NCI-H510A (cell line): ENCODE data around the gene BCAS3.

Source experiments
- DNase-seq: peaks from one replicate; lab custom pipeline; 2025; lab: John Stamatoyannopoulos, UW

The BCAS3 gene

DNA sequence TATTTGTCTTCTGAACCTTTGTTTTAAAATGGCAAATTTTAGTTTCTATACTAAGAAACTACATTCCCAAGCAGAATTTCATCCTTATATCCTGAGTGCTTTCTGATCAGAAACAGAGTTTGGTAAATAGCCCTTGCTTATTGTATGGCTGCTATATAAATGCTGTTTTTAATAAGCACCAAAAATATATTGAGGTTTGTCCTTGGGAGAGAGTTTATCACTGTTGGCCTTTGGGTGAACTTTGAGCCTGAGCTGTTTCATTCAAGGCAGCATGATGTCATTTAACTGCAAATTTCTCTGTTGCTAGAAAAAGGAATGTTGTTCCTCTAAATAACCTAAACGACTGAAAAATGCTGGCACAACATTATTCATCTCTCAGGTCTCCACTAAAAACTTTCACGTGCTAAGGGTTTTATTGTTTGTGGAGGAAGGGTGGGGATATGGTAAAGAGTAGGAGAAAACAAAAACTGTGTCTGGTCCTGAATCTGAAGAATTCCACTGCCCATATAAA lies 387.7 kb downstream of the BCAS3 start:
- DNase-seq: no peak

DNA sequence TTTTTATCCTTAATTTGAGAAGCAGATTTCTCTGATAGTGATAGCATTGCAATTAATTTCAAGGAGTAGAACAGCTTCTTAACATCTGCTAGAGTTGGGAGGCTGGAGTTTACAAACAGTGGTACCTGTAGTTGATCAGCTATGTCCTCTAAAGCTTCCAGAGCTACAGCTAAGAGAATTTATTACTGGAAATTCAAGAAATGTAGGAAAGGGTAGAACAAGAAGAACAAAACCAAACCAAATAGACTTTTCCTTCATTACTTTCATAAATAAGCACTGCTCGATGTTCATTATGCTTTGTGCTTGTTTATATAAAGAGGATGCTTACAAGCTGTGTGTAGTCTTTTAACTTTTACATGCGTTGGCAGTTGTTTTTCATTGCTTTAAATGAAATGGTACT lies 388.4 kb downstream of the BCAS3 start:
- no peak for DNase-seq

DNA sequence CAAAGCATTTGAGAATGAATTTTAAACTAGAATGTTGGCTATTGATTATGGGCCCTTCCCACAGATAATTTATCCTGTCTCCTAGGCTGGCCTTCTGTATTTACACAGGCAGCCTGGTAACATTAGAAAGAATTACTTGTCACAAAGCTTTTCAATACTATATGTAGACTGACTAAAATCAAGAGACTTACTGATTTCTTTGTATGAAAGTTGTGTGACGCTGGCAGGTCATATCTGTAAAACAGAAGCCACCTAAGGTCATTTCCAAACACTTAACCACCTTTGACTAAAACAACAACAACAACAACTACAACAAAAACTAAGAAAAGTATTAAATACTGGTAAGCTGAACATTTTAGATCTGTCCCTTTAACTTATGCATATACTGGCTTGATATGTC lies 393.0 kb downstream of the BCAS3 start:
- DNase-seq: no peak

DNA sequence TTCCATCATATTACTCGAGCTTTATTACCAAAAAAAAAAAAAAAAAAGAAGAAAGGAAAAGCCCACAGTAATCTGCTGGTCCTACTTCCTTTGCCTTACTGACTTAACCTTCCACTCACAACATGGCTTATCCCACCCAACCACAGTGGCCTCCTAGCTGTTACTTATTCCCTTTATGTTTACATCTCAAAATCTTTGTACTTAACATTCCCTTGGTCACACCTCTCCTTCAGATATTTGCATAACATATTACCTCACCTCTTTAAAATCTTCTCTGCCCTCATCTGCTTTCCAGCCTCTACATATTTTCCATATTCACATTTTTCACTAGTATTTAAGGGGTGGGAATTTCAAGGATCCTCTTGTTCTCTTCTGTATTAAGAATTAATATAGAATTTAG lies 395.0 kb downstream of the BCAS3 start:
- no peak for DNase-seq

DNA sequence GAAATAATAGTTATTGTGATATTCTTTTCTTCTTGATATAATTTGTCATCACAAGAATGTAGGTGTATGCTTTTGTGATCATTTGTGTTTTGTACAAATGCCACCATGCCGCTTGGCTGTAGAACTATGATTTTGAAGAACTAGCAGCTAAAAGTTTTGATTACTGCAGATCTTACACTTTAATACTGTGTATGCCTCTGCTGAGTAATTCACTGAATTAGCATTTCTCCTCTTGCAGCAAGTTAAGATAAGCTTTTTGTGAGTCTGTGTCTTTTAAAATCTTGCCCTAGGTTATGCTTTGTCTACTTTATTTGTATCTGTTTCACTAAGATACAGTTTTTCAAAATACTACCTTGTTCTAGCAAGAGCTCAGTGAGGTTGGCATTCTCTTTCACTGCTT lies 395.5 kb downstream of the BCAS3 start:
- no peak for DNase-seq

DNA sequence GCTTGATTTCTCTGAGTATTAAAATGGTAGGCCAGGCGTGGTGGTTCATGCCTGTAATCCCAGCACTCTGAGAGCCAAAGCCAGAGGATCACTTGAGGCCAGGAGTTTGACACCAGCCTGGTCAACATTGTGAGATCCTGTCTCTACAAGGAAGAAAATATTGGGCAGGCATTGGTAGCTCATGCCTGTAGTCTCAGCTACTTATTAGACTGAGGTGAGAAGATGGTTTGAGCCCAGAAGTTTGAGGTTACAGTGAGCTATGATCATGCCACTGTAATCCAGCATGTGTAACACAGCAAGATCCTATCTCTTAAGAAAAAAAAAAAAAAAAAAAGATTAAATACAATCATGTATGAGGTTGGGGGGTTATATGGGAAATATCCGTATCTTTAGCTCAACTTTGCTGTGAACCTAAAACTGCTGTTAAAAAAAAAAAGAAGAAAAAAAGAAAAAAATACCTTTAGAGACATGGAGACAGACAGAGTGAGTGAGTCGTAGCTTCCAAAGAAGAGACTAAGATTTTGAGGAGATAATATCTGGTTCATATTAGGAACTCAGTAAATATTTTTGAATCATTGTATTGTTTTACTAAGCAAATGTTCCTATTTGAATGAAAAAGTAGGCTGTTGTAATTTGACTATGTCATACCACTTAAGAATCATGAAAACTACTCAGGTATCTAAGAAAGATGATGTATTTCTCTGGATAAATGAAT lies 396.3 kb downstream of the BCAS3 start:
- DNase-seq: no peak

DNA sequence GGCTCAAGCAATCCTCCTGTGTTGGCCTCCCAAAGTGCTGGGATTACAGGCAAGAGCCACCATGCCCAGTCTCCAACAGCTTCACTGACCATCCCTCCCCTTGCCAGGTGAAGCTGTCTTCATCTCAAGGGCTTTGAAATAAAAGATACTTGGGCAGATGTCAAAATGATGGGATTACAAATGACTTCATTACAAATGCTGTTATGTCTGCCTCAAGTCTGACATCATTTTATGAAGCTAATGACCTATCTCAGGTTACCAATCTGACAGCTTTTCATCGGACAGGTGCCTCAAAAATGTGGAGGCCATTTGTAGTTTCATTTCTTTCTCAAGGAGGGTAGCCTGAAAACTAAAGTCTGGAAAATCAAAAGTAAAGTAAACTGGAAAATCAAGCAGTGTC lies 398.3 kb downstream of the BCAS3 start:
- DNase-seq: no peak

DNA sequence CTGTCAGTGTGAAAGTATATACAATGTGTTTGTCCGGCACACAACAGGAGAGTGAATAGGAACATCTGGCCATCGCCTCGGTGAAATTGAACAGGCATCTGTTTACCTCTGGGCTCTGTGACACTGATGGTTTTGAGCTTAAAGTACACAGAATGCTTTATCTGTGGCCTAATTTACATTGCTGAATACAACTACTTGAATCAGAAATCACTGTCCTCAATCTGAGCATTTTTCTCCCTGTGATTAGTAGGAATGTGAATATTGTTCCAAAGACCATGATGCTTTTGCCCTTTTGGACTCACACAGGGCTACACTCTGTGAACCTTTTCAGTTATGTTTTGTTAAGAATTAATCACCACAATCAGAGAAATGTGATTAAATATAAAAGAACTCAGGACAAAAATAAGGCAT lies 399.0 kb downstream of the BCAS3 start:
- DNase-seq: no peak

DNA sequence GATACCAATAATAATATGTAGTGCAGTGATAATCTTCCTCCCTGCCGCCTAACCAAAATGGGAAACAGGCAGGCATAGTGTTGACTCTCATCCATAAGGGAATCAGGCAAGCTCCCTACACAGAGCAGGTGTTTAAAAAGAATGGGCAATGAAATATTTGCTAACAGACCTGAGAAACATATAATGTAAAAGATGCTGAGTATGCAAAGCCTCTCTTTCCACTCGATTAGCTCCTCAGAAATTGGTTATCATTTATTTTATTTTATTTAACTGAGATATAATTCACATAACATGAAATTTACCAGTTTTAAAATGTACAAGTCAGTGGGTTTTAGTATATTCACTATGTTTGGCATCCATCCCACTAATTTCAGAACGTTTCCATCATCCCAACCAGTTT lies 404.3 kb downstream of the BCAS3 start:
- DNase-seq: no peak

DNA sequence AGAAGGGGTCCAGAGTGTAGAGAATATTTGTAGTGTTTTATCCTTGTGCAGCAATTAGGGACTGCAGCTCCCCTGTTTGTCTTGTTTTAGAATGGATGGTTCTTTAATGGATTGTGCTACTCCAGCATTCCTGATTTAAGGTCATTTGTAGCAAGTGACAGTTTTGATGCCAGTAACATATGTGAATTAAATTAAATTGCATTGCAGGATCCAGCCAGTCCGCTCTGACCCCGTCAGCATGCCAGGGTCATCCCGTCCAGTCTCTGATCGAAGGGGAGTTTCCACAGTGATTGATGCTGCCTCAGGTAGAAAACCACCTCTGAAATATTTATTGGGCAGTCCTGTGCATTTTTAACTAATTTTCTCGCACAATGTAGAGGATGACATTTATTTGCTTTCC lies 406.6 kb downstream of the BCAS3 start:
- no peak for DNase-seq

DNA sequence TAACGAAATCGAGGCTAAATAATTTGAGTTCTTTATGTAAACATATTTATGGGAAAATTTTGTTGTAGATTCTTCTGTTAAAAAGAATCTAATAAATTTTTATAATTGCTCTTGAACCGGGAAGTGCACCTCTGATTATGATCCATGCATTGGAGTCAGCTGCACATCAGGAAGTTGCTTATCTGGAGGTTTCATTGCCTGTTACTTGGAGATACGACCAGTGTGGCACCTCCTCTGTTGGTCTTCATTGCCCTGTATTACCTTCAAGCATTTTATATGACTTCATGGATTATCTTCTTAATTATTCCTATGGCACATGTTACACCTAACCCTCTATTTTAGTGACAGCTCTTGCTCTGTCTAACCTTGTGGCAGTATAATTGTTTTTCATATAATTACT lies 409.4 kb downstream of the BCAS3 start:
- DNase-seq: no peak

DNA sequence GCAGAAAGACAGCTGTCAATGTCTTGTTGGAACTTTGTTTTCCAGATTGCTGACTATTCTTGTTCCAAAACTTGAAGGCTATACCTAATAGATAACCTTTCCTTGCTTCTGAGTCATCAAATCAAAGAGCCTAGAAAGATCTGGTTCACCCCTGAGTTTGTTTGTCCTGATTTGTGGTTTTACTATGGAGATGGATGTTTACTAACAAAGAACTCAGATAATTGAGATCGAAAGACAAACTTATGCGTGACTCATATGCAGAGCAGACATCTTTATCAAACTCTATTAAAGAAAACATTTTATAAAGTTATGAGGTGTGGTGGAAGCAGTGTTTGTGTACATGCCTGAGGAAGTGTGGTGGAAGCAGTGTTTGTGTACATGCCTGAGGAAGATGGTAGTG lies 410.9 kb downstream of the BCAS3 start:
- no peak for DNase-seq

DNA sequence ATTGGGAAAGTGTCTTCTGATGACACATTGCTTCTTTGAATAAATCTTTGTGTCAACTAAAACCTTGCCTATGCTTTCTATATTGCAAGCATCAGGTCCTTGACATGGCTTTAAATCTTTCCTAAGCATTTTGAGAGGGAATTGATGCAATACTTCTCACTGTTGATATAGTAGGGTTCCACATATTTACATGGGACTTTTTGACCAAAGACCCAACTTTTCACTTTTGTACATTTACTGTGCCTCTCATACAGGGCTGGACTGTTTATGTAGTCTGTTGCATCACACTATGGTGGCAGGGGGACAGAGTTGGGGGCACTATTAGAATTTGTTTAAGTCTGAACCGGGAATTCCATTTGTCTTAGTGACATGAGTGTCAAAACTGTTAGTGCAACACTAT lies 413.4 kb downstream of the BCAS3 start:
- DNase-seq: no peak

DNA sequence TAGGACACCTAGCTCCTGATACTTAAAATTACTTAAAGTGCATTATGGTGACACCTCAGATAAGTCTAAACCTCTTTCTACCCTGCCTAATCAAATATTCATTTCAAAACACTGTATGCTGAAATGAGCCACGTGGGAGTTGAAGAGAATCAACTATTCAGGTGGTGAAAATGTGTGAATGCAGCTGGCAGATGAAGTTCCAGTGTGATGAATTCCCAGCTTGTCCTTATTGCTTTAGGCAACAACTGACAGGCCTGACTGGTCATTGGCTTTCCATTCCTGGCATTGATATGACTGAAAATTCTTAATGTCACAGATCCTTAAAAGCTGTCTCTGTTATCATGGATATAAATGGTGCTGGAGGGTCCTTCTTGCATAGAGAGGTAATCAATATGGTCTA lies 420.1 kb downstream of the BCAS3 start:
- no peak for DNase-seq

DNA sequence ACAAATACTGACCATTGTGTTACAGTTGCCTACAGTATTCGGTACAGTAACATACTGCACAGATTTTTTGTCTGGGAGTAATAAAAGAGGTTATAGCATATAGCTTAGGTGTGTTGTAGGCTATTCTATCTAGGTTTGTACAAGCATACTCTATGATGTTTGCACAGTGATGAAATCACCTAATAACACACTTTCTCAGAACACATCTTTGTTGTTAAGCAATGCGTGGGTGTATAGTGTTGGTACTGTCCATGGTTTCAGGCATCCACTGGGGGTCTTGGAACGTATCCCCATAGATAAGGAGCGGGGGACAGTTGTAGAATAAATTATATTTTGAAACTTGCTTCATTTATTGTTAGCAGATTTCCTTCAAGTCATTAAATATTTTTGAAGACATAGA lies 428.7 kb downstream of the BCAS3 start:
- DNase-seq: no peak

DNA sequence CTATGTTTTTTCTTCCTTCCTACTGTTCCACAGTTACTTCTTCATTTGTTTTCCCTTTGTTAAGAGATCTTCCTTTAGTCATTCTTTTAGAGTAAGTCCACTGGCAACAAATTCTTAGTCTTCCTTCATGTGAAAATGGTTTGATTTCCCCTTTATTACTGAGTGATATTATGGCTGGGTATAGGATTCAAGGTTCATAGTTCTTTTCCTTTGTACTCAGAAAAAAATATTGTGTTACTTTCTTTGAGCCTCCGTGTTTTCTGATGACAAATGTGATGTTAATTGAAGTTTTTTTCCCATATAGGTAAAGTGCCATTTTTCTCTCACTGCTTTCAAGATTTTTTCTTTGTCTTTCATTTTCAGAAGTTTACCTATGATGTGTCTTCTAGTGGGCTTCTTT lies 438.9 kb downstream of the BCAS3 start:
- DNase-seq: no peak

DNA sequence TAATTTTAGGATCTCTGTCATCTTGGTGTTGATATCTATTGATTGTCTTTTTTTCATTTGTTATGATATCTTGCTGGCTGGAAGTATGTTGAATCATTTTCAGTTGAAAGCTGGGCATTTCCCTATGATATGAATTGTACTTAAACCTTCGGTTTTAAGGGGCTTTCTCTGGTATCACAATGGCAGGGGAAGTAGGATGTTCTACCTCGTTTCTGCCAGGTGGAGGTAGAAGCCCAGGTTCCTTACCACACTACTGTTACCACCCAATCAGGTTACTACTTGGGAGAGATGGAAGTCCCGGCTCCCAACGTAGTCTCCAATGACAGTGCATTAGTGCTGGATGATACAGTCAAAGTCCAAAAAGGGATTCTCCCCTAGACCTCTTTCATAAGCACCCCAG lies 440.3 kb downstream of the BCAS3 start:
- no peak for DNase-seq

DNA sequence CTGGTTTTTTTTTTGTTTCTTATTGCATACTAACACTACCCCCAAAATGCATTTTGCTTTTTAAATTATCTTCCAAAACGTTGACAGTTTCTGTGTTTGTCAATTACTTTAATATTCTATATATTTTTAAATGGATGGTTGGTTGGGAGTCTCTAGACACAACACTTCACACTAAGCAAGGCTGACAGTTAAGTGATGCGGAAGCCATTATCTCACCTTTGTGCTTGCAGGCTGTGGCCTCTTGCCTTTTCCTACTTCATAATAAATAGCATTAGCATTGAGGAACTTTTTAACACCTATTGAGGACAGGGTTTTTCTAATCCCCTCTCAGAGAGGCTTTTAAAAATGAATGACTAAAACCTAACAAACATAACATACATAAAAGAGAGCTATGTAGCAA lies 441.2 kb downstream of the BCAS3 start:
- DNase-seq: no peak

DNA sequence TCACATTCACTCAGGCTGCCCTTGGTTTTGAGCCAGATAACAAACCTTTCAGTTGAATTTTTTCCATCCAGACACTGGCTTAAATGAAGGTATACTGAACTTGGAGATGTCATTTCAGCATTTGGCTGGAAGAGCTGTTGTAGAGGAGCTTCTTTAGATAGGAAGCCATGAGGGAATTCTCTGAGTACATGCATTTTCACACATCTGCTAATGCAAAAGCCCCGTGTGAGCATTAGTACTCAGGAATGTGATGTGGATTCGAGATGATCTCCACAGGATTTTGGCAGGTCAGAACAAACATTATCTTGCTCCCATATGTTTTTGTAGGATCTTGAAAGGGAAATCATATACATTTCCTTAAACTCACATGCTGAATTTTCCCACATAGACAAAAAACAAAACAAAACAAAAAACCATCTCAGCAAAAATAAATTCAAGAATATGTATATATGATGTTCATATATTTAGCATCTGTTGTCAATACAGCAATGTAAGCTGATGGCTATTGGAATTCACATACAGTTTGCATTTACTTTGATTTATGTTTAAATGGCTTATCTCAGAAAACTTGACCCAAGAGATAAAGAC lies 444.8 kb downstream of the BCAS3 start:
- DNase-seq: no peak

DNA sequence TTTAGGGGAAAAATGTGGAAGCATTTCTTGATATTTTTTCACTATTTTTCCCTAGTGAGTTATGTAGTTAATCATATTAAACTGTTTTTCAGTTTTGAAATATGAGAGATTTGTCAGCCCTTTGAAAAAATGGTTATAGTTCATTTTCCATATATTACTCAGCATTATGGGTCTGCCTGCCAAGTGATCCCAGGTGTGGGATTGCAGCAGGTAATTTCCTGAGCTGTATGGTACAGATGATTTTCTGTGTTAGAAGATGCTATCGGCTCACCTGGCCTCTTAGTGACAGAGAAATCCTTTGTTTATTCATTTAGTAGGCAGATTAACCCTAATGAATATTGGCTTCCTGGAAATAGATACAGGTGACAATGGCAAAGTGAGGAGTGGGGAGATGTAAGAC lies 446.9 kb downstream of the BCAS3 start:
- no peak for DNase-seq

DNA sequence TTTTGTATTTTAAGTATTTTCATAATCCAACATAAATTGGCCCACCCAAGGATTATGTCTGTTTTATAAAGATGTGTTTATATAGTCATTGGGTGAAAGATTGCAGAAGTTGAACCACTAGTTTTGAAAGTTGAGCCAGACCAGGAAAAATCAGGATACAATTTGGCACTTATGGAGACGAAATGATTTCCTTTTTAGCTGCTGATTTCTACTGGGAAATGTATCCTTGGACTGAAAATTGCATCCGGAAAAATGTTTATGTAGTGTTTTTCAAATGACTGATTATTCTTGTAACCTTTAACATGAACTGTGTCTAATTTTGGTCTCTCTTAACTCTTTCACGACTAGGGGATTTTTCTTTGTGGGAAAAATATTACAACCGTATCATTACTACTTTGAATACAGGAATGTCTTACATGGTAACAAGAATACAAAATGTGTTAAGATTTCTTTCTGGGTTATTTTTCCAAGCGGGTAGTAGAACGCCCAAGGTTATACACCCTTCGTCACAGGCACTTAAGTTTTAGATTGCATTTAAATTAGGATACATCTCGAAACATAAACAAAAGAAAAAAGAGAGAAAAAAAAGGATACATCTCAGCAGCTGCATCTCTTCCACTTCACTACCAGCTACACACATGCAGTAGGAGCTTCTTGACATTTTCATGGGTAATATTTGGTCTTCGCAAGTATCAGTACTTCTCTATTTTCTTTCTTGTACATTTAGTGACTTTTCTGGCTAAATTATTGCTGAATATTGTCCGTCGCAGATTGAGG lies 449.0 kb downstream of the BCAS3 start:
- DNase-seq: no peak

DNA sequence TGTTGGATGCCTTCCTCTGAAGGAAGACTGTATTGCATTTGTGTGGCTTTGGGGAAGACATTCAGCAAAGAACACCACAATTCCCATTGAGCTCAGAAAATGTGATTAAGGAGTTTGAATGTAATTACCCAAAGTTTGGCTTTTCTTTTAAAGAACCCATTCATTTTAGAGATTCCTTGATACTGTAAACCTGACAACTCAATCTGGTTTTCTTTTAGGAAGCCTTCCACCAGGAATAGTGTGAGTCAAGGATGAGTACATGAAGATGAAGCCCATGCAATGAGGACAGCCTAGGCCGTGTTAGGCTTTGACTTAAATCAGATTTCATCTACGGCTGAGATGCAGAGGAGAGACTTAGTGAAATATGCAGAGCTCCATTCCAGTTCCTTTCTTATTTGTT lies 450.3 kb downstream of the BCAS3 start:
- no peak for DNase-seq

DNA sequence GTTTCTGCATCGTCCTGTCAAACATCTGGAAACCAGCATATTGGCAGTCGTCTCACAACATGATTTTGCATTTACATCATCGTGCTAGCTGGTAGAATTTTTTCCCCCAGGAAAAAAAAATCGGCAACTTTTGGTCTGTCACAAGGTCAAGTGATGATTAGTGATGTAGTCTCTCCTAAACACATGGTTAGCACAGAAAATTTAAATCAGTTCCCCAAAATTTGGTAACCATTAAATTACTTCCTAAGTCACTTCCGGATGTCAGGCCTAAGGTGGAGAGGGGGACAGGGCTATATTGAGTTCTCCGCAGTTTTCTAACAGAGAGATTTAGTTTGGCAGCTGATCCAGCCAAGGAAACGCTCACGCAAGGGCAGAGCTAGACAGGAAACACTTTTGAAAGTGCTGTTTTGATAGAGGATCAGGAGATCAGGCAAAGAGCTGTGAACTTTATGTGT lies 451.0 kb downstream of the BCAS3 start:
- no peak for DNase-seq
